AG20443 (cell line): ENCODE results near the gene SEC63.
"Not testable (repeated sequence)": the region's sequence is repeated elsewhere in the genome, so short reads cannot be mapped to it uniquely, and the experiment has no call there.

Experiments used
- DNase-seq: peaks from one replicate; pipeline ENCODE4 v3.0.0; 2012; ENCODE audit warnings: low spot score, mixed read lengths

The SEC63 gene

DNA sequence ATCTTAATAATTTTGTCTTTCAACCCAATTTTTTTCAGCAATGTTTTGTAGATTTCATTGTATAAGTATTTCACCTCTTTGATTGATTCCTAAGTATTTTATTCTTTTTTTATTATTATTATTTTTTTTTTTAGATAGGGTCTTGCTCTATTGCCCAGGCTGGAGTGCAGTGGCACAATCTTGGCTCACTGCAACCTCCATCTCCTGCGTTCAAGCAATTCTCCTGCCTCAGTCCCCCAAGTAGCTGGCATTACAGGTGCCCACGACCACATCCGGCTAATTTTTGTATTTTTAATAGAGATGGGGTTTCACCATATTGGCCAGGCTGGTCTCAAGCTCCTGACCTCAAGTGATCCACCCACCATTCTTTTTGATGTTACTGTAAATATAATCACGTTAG lies 97.0 kb downstream of the SEC63 start:
- not testable (repeated sequence) for DNase-seq

DNA sequence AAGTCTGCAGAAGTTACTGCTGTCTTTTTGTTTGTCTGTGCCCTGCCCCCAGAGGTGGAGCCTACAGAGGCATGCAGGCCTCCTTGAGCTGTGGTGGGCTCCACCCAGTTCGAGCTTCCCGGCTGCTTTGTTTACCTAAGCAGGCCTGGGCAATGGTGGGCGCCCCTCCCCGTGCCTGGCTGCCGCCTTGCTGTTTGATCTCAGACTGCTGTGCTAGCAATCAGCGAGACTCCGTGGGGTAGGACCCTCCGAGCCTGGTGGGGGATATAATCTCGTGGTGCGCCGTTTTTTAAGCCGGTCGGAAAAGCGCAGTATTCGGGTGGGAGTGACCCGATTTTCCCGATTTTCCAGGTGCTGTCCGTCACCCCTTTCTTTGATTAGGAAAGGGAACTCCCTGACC lies 97.9 kb downstream of the SEC63 start:
- not testable (repeated sequence) for DNase-seq

DNA sequence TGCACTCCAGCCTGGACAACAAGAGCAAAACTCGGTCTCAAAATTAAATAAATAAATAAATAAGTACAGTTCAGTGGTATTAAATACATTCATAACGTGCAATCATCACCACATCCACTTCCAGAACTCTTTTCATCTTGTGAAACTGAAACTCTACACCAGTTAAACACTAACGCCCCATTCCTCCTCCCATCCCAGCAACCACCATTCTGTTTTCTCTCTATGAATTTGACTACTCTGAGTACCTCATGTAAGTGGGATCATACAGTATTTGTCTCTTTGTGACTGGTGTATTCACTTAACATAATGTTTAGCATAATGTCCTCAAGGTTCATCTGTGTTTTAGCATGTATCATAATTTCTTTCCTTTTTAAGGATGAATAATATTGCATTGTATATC lies 104.8 kb downstream of the SEC63 start:
- no peak for DNase-seq

DNA sequence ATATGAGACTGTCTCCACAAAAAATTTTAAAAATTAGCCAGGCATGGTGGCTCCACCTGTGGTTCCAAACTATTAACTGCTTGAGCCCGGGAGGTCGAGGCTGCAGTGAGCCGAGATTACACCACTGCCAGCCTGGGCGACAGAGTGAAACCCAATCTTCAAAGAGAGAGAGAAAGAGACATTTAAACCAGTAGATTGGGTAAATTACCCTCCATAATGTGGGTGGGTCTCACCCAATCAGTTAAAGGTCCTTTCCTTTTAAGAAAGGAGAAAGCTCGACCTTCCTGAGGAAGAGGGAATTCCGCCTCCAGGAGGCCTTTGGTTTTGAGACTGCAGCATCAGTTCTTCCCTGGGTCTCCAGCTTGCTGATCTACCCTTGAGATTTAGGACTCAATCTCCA lies 108.7 kb downstream of the SEC63 start:
- DNase-seq = no peak

DNA sequence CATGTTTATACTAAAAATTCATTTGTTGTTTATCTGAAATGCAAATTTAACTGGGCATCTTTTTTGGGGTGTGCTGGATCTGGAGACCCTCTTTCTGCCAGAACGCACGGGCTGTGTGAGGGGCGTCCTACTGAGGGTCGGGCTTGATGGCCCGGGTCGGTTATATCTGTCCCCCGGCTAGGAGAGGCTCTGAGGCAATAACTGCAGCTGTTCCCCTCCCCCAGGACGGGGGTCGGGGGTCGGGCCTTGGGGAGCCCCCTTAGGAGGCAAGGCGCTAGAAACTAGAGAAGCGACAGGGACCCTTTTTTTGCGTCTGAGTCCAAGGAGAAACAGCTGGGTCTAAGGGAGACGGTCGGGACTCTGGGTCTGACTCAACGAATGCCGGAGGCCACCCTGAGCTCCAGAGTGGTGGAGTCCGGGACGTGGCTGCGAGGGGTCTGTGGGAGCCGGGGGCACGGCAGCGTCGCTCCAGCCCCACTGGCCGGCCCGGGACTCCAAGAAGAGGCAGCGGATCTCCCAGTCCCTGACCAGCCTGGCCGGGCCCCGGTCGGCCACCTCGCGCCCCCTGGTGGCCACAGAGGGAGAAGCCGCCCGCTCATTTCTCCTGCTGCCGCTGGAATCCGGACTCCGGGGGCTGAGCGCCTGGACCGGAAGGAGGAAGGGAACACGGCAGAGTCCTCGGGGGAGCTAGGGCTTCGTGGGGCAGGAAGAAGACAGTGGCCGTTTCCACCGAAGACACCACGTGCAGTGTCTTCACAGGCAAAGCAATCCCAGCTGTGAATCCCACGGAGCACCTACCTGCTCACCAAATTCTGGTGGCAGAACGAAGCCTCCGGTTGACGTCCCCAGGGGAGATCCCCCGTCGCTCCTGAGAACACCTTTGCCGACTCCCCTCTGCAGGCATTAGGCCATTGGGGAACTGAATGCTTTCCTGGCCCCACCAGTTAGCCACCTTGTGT lies 109.9 kb downstream of the SEC63 start:
- DNase-seq = peak; percentile 96

DNA sequence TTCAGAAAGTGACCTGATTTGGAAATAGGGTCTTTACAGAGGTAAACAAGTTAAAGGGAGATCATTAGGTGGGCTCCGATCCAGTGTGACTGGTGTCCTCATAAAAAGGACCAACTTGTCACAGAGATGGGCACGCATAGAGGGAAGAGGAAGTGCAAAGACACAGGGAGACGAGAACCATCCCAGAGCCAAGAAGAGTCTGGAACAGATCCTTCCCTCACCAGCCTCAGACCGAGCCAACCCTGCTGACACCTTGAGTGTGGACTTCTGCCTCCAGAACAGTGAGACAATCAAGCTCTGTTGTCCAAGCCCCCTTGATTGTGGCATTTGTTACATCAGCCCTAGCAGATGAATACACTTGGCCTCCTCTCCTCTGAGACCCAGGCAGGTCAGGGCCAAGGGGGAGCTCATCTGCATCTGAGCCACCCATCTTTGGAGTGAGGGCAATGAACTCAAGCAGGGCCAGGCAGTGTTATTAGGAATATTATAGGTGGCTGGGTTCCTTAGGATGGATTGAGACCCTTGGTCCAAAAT lies 111.7 kb downstream of the SEC63 start:
- DNase-seq = no peak

DNA sequence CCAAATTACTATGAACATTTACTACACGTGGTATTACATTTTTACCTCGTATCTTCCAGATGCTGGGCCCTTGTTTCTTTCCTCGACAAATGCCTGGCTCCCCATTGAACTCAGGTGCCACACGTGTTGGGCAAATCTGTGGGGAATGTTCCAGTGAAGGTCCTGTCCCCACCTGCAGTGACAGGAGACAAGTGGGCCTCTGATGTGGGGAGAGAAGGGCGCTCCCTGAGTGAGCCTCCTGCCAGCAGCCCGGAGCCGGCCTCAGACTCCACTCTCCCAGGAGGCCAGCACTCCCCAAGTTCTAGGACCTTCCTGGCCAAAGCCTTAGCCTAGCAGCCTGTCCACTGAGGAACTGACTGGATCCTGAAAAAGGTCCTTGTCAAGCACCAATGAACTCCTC lies 112.2 kb downstream of the SEC63 start:
- DNase-seq = no peak

DNA sequence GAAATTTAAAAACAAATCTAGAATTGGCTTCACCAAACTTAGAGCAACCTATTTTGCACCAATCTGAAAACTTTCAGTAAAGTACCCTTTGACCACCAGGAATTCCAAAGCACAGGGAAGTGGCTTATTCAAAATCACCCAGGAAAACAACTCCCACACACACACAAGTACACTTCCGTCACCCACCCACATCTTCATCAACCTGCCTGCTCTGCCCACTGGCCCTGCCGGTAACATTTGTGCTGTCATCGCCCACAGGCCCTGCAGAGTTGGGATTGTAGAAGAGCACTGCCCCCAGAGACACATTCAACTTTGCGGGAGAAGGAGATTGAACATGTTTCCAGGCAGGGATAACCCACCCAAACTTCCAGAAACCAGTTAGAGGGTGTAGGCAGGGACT lies 114.6 kb downstream of the SEC63 start:
- DNase-seq = no peak

DNA sequence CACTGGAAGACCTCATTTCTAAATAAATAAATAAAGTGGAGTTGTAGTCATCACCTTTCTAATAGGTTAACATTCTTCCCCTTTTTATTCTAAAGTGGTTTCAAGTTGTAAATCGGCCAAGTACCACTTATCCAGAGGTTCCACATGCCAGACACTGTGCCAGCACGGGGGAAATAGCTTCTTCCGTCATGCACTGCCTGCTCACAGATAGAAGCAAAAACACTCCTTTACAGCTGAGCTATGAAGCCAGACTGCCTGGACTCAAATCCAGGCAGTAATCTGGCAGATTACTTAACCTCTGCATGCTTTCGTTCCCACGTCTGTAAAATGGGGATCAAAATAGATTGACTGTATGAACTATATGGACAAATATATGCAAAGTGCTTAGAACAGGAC lies 116.7 kb downstream of the SEC63 start:
- DNase-seq = no peak

DNA sequence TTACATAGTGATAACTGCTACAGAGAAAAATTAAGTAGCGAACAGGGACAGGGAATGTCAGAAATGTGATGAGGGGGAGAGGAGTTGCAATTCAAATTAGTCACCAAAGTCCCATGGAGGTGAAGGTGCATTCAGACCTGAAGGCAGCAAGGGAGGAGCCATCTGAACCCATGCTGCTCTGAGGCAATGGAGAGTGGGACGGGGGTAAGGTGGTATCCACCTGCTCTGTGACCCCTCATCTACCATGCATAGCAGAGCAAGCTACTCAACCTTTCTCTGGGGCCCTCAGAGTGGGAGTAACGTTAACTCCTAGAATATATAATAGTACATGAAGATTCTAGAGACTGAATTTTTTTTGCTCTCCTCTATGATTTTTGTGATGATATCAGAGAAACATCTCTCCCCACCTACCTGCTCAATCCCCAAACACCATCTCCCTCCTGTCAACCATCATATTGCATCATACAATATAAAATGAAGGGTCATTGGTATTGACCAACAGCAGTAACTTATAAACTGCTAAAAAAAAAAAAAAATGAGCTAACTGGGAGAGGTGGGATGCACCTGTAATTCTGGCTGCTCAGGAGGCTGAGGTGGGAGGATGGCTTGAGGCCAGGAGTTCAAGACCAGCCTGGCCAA lies 117.3 kb downstream of the SEC63 start:
- no peak for DNase-seq

DNA sequence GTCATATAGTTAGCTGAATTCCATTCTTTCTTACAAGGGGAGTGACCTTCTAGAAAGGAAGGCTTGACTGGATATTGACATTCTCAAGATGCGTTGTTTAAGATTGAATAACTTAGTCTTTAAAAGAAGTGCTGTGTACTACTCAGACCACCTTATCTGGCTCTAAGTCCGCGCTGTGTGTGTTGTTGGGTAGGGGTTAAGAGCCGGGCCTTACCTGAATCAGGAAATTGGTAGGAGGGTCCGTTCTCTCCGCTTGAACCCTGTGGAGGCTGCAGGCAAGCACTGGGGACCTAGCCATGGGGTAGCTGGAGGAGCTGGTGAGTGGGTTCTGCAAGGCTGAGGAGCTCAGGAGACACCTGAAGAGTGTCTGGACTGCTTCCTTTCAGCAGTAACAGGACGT lies 124.9 kb downstream of the SEC63 start:
- DNase-seq = no peak

DNA sequence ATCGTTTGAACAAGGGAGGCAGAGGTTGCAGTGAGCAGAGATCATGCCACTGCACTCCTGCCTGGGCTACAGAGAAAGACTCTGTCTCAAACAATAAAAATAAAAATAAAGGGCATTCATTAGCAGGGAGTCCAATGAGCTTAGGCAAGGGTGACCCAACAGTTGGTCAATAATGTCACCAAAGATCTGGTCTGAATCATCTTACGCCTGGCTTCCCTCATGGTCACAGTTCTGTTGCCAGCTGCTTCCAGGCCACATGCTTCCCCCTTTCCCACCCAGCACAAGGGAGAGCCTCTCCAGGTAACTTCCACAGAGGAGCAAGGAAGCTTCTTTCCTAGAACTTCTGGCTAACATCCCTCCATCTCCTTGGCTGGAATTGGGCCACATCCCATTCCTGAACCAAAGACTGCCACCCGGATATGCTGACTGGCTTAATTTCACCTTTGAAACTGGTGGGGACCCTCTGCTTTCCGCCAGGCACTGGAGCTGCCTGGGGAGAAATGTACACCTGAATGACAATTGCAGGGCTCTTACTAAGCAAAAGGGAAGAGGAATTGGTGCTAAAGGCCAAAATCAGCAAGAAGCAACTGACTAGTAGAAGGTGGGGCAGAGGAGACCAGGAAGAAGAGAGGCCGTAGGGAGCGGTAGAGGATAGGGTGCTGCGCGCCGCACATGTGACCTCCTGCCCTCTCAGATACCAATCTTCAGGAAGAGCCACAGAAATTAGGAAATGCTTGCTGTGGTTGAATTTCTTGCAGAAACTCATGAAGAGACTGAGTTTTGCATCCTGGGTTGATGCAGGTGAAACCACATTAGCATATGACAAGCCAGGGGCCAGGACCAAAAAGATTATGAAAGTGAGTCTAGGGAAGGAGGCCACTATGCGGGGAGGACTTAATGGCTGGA lies 125.6 kb downstream of the SEC63 start:
- DNase-seq = no peak

DNA sequence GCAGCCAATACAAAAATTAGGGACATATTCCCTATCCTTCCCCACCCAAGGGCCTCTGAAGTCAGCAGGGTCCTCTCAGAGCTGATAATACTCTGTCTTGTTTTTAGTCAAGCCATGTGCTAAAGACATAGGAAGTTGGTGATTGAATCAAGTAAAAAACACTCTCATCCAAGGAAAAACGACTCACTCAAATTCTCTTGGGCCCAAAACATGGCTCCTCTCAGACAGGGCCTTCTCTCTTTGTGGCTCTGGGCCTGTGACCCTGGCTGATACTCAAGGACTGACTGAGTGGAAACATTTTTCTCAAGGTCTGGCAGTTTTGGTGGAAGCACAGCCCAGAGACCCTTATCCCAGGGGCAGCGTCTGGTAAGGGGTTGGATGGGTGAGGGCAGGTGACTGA lies 127.9 kb downstream of the SEC63 start:
- DNase-seq = no peak

DNA sequence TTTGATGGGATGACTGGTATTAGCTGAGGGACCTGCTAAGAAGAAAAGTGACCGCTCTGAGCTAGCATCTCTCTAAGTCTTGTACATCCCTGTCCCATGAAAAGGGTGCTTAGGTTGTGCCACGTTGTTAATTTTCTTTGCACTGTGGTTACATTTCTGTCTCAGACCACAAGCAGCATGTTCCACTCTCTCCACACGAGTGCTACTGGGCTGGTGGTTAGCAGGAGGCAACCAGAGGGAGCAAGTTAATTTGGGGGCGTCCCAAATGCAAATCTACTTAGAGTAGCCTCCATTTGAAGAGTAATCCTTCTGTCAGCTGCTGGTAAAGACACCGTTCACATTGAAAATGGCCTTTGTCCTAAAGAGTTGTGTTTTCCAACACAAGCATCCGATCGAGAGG lies 130.5 kb downstream of the SEC63 start:
- DNase-seq = no peak

DNA sequence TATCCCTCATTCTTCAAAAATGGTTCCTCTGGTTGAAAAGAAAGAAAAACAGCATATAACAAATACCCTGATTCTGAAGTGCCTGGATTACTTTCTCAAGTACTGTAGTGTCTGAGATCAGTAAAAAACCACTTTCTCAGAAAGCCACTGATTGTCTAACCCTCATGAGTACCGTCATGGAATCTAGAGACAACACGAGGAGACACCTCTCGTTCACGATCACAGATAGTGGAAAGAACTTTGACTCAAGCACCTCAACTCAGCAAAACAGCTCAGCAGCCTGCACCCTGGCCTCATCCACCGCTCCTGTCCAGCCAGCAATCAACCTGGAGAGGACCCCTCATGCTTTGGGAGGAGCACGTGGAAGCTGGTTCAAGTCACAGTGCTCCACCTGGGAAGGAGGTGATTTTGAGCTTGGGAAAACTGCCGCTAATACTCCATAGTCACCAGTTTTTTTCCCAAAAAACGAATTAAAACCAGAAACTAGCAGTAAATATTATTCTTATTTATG lies 134.9 kb downstream of the SEC63 start:
- DNase-seq = no peak

DNA sequence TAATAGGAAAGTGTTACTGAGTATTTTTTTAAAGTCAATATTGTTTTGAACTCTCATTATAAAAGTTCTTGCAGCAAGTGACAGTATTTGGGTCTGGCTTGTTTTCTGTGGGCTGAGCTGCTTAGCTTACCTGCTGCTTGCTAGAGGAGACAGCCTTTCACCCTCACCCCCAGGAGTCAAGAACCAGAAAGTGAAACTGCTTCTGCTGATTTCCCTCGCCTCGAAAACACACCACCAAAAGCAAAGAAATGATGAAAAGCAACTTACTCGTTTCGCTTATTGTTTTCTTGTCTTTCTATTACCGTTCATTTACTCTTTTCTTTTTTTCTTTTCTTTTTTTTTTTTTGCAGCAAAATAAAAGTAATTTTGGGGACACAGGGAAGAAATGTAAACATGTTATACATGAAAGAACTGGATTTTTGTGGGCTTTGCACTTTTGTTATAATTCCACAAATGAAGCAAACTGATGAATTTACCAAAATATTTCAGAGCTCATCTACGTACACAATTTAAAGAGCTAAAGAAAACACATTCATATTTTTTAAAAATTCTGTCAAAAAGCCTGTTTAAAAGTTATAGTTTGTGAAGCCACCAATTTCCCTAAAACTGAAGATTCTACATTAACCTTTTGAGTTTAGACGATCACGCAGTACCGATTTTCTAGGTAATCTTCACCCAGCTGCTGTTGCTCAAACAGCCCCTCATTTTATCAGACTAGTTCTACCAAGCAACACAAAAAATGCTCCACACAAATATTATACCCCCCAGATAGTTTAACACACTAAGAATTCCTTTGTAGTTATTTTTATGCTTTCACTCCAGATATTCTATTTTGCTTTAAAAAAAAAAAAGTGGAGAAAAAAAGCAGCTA lies 135.6 kb downstream of the SEC63 start:
- no peak for DNase-seq

DNA sequence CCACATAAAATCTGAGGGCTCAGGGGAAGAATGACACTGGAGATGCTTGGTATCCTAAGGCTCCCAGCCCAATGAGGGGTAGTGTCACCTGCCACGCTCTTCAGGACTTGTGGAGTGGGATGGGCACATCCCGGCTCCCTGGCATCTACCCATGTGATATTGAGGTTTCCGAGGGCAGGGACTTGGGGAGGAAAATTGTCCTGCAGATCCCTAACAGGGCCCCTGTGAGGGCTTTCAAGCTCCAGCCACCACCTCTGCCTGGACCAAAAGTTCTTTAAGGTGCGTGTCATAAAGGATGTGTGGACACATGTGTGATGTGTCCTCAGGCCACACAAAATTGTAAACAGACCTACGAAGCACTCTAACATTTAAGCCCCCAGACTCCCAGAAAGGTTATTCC lies 136.4 kb downstream of the SEC63 start:
- no peak for DNase-seq

DNA sequence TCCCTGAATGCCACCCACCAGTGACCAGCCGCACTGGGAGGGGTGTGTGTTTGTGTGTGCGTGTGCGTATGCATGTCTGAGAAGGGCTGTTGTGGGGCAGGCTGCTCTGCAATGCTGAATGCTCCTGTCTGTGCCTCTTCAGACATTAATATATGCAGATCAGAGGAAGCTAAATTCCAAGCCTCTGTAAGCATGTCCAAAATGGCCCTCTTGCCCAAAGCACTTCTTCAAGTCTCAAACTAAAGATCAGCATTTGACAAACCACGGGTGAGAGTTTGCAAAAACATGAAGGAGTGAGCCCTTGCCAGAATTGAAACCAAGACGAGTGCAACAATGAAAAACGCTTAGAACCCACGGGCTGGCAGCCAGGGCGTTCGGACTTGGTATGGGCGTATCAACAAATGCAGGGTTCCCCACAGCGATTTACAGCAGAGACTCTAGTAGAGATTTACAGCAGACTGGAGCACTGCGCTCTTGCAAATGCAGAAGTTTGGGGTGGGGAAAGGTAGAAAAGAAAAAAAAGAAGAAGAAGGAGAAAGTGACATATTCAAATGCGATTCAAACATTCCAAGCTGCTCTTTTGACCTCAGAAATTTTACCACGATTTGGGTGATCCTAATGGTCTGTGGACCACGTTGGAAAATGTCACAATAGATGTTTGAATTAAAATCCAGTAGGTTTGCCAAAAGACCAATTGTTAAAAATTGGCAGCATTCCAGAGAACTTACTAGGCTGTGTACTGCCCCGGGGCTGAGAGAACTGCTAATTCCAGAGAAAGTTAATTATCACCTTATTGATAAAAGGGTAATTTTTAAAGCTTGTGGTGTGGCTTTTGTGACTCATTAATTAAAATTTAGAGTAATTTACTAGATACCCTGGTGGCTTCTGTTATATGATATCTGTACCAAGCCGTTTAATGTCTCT lies 137.4 kb downstream of the SEC63 start:
- DNase-seq = no peak

DNA sequence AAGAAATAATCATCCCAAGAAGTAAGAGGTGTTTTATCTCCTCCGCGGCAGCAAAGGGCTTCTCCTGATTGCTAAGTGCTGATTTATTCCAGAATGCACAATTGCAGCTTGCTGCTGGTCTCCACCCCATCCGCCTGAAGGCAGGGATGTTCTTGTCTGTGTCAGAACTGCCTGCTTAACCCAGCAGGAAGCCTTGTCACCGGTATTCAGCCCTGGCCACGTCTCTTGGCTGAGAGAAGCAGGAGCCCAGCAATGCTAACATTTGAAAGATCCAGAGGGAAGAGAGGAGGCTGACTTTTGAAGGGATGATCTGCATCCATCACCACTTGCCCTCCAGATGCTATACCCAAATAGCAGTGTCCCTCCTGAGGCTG lies 138.1 kb downstream of the SEC63 start:
- peak; percentile 41 for DNase-seq

DNA sequence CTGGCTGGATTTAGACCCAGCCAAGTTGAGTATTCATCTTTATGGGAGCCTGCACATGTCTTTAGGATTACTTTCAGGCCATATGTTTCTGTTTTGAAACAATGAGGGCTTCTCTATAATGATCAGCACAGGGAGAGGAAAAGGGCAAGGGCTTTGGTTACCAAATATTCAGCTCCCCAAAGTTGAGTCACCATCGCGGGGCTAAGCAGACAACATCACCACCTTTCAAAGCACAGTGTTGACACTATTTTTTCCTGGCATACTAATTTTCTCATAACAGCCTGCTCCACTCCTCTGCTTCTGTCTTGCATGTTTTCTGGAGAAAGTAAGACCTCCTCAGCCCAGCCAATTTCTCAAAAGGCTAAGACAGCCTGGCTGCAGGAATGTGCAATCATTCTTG lies 138.8 kb downstream of the SEC63 start:
- DNase-seq = no peak
